Astrocyte (in vitro differentiated cells and primary cell): Measurements from ENCODE around the gene NXPE3. TPM values are rescaled to one million over a fixed set of nuclear protein-coding genes. Genes with fewer than 3 reads are reported as not detected.

Experiments used
- DNase-seq: peaks from one replicate; pipeline ENCODE4 v3.0.0-alpha.2; 2010; ENCODE audit warnings: low read depth
- FAIRE-seq: peaks from 2 replicates; lab custom pipeline; 2011; peaks lifted over from hg19 to GRCh38; lab: Jason Lieb, UNC
- H2AFZ ChIP-seq: 2 replicates; pipeline ENCODE4 v1.6.0; 2012; ENCODE audit warnings: low read depth, low read length, inconsistent platforms
- H3K27ac ChIP-seq: 2 replicates; pipeline ENCODE4 v1.5.1; 2011; ENCODE audit warnings: low read depth, low read length, inconsistent platforms
- H3K27me3 ChIP-seq: 2 replicates; pipeline ENCODE4 v1.6.0; 2011; ENCODE audit warnings: low read length, inconsistent platforms; ENCODE audit not compliant: insufficient read depth
- H3K36me3 ChIP-seq: 2 replicates; pipeline ENCODE4 v1.5.1; 2011; ENCODE audit warnings: low read length, inconsistent platforms; ENCODE audit not compliant: insufficient read depth
- H3K4me1 ChIP-seq: 2 replicates; pipeline ENCODE4 v1.5.1; 2011; ENCODE audit warnings: low read length, inconsistent platforms; ENCODE audit not compliant: insufficient read depth
- H3K4me2 ChIP-seq: 2 replicates; pipeline ENCODE4 v1.6.0; 2012; ENCODE audit warnings: low read length, inconsistent platforms
- H3K4me3 ChIP-seq: 2 replicates; pipeline ENCODE4 v1.5.1; 2011; ENCODE audit warnings: low read depth, mild to moderate bottlenecking, low read length, inconsistent platforms; ENCODE audit not compliant: insufficient read depth
- H3K79me2 ChIP-seq: 2 replicates; pipeline ENCODE4 v1.6.0; 2012; ENCODE audit warnings: mild to moderate bottlenecking, low read length, inconsistent platforms; ENCODE audit not compliant: insufficient read depth
- H3K9ac ChIP-seq: 2 replicates; pipeline ENCODE4 v1.6.0; 2012; ENCODE audit warnings: mild to moderate bottlenecking, low read length, inconsistent platforms
- H3K9me3 ChIP-seq: 2 replicates; pipeline ENCODE4 v1.5.1; 2012; ENCODE audit warnings: low read depth, mild to moderate bottlenecking, low read length, inconsistent platforms; ENCODE audit not compliant: insufficient read depth
- H4K20me1 ChIP-seq: 2 replicates; pipeline ENCODE4 v1.6.0; 2012; ENCODE audit warnings: low read length, inconsistent platforms; ENCODE audit not compliant: insufficient read depth
- H3K27ac Mint-ChIP-seq: one replicate; pipeline ENCODE4 v1.8.0; 2021; ENCODE audit warnings: mild to moderate bottlenecking, mixed read lengths; ENCODE audit not compliant: unreplicated experiment
- H3K27me3 Mint-ChIP-seq: one replicate; pipeline ENCODE4 v1.8.0; 2021; ENCODE audit warnings: low read depth, mixed read lengths; ENCODE audit not compliant: unreplicated experiment
- H3K36me3 Mint-ChIP-seq: one replicate; pipeline ENCODE4 v1.8.0; 2021; ENCODE audit warnings: low read depth, mixed read lengths; ENCODE audit not compliant: unreplicated experiment
- H3K4me1 Mint-ChIP-seq: one replicate; pipeline ENCODE4 v1.8.0; 2021; ENCODE audit warnings: low read depth, mixed read lengths; ENCODE audit not compliant: unreplicated experiment
- H3K4me3 Mint-ChIP-seq: one replicate; pipeline ENCODE4 v1.8.0; 2021; ENCODE audit warnings: mild to moderate bottlenecking, moderate library complexity, mixed read lengths; ENCODE audit not compliant: unreplicated experiment
- H3K9me3 Mint-ChIP-seq: one replicate; pipeline ENCODE4 v1.8.0; 2021; ENCODE audit warnings: mild to moderate bottlenecking, mixed read lengths; ENCODE audit not compliant: unreplicated experiment
- EZH2 ChIP-seq: IDR thresholded peaks from 2 replicates; pipeline ENCODE4 v1.6.1; 2012; ENCODE audit warnings: mild to moderate bottlenecking, low read length, inconsistent platforms; ENCODE audit not compliant: insufficient read depth
- total RNA-seq: library from RNA; stranded (reverse); gene quantifications from 2 replicates; pipeline ENCODE4 v1.2.1, GENCODE V29; 2021
- TF ChIP-seq, protein P1 (sequence below): IDR thresholded peaks from 2 replicates; pipeline ENCODE4 v1.5.1; 2011; ENCODE audit warnings: low read depth, mild to moderate bottlenecking, inconsistent platforms, low read length, moderate library complexity; ENCODE audit not compliant: insufficient read depth

The NXPE3 gene
- total RNA-seq, 1 donor from 2014 or later, result 46.4 TPM

DNA sequence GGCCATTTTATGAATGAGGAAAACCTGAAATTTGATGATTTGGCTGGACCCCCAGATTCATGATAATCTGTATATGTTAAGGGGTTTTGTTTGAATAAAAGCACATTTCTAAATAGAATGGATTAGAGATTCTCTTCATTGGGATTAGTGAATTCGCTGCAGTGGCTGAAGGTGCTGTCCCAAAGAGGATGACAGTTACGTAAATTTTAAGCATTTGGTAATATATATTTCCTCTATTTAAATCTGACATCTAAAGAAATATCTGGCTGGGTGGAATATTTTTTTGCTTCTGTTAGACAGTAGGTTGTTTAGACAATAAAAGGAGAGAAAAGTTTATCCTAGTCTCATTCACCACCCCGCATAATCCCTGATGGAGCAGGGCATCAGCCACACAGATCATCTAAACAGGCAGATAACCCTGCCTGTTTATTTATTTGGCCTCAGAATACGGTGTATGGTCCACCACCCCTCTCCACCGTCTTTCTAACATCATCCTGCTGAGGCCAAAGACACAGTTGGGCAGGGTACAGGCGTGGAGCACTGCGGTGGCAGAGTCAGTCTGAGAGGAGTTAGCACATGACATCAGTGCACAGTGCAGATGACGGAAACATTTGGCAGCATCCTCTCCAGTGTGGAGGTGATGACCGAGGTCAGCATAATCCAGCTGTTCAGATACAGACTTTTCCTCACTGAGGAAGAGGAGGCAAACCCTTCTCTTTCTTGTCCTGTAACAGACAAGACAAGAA, 49.9 kb downstream of the NXPE3 start:
- Histone ChIP-seq H3K9me3 (no peaks in the 10 kb centered on the region), H3K9ac (peak overlapping the region; percentile 87), H3K79me2 (peaks cover 20% of the 10 kb centered on the region), H3K4me2 (peak overlapping the region; percentile 92), H3K4me1 (peaks cover 14% of the 10 kb centered on the region), H3K27ac (peak overlapping the region; percentile 86), H3K27me3 (no peaks in the 10 kb centered on the region), H2AFZ (peak overlapping the region; percentile 19), H4K20me1 (no peaks in the 10 kb centered on the region), H3K36me3 (no peaks in the 10 kb centered on the region), H3K4me3 (peak overlapping the region; percentile 75)
- no peak for TF ChIP-seq EZH2
- TF ChIP-seq, protein P1, sequence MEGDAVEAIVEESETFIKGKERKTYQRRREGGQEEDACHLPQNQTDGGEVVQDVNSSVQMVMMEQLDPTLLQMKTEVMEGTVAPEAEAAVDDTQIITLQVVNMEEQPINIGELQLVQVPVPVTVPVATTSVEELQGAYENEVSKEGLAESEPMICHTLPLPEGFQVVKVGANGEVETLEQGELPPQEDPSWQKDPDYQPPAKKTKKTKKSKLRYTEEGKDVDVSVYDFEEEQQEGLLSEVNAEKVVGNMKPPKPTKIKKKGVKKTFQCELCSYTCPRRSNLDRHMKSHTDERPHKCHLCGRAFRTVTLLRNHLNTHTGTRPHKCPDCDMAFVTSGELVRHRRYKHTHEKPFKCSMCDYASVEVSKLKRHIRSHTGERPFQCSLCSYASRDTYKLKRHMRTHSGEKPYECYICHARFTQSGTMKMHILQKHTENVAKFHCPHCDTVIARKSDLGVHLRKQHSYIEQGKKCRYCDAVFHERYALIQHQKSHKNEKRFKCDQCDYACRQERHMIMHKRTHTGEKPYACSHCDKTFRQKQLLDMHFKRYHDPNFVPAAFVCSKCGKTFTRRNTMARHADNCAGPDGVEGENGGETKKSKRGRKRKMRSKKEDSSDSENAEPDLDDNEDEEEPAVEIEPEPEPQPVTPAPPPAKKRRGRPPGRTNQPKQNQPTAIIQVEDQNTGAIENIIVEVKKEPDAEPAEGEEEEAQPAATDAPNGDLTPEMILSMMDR, result no peak
- Mint-ChIP-seq H3K36me3 (peaks cover 7% of the 10 kb centered on the region), H3K27me3 (no peaks in the 10 kb centered on the region), H3K9me3 (no peaks in the 10 kb centered on the region), H3K27ac (peak overlapping the region; percentile 90), H3K4me1 (peaks cover 18% of the 10 kb centered on the region), H3K4me3 (peak overlapping the region; percentile 89)
- peak; percentile 69 for DNase-seq
- FAIRE-seq, result no peak

DNA sequence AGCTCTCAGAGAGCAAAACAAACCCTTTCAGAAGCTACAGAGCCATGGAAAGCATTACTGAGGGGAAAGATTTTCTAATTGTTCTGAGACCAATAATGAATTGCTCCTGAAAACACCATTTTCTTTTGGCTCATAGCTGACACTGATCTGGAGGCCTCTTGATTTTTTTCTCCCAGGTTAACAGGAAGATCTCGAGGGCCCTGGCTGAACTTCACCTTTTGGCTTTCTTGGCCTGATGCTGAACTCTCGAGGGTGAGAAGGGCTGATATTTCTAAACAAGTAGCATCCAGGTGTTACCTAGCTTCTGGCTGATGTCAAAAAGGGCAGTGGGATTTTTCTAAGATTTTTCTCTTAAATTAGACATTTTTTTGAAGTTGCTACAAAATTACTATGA, 50.4 kb downstream of the NXPE3 start:
- no peaks in the 10 kb centered on the region for H4K20me1 ChIP-seq
- H3K4me2 ChIP-seq, result peak overlapping the region; percentile 92
- FAIRE-seq (no peak), DNase-seq (no peak)
- peak overlapping the region; percentile 75 for H3K4me3 ChIP-seq
- no peak overlapping the region for H2AFZ ChIP-seq
- peak overlapping the region; percentile 89 for H3K4me3 Mint-ChIP-seq
- TF ChIP-seq EZH2, result no peak
- TF ChIP-seq, protein P1, result no peak
- H3K27me3 ChIP-seq, result no peaks in the 10 kb centered on the region
- peaks cover 14% of the 10 kb centered on the region for H3K4me1 ChIP-seq
- no peaks in the 10 kb centered on the region for H3K27me3 Mint-ChIP-seq
- H3K27ac ChIP-seq, result no peak overlapping the region
- peaks cover 20% of the 10 kb centered on the region for H3K79me2 ChIP-seq
- peak overlapping the region; percentile 87 for H3K9ac ChIP-seq
- no peaks in the 10 kb centered on the region for H3K9me3 ChIP-seq
- H3K4me1 Mint-ChIP-seq, result peaks cover 18% of the 10 kb centered on the region
- no peaks in the 10 kb centered on the region for H3K36me3 ChIP-seq
- H3K27ac Mint-ChIP-seq, result no peak overlapping the region
- no peaks in the 10 kb centered on the region for H3K9me3 Mint-ChIP-seq
- peaks cover 7% of the 10 kb centered on the region for H3K36me3 Mint-ChIP-seq

DNA sequence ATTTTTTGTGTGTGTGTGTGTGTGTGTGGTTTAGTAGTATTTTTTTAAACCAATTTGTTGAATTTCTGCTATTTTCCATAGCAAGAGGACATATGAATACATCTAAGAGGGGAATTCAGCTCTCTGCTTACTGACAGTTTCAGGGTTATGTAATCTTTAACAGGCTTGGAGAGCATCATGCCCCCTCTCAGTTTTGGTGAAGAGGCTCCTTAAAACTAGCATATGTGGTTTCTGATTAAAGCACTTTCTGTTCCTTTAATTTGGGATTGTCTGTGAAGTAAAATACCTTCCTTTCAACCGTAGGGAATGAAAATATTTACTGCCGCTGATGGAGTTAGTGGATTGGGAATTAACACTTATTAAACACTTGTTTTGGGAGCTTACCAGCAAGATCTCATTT, 50.9 kb downstream of the NXPE3 start:
- H2AFZ ChIP-seq, result no peak overlapping the region
- TF ChIP-seq, protein P1, result no peak
- H3K36me3 Mint-ChIP-seq, result peaks cover 11% of the 10 kb centered on the region
- no peaks in the 10 kb centered on the region for H3K9me3 ChIP-seq
- H3K4me1 ChIP-seq, result peaks cover 14% of the 10 kb centered on the region
- H3K9ac ChIP-seq, result no peak overlapping the region
- no peaks in the 10 kb centered on the region for H3K27me3 ChIP-seq
- no peak overlapping the region for H3K27ac ChIP-seq
- H4K20me1 ChIP-seq, result no peaks in the 10 kb centered on the region
- peaks cover 18% of the 10 kb centered on the region for H3K4me1 Mint-ChIP-seq
- peaks cover 1% of the 10 kb centered on the region for H3K9me3 Mint-ChIP-seq
- no peak overlapping the region for H3K4me3 ChIP-seq
- no peaks in the 10 kb centered on the region for H3K36me3 ChIP-seq
- peaks cover 20% of the 10 kb centered on the region for H3K79me2 ChIP-seq
- FAIRE-seq (no peak), DNase-seq (no peak)
- H3K27me3 Mint-ChIP-seq, result no peaks in the 10 kb centered on the region
- H3K27ac Mint-ChIP-seq, result no peak overlapping the region
- peak overlapping the region; percentile 20 for H3K4me2 ChIP-seq
- peak overlapping the region; percentile 89 for H3K4me3 Mint-ChIP-seq
